ENCODE data around the gene DIP2A.
"Not testable (repeated sequence)": the region's sequence is repeated elsewhere in the genome, so short reads cannot be mapped to it uniquely, and the experiment has no call there.

Gene DIP2A

DNA sequence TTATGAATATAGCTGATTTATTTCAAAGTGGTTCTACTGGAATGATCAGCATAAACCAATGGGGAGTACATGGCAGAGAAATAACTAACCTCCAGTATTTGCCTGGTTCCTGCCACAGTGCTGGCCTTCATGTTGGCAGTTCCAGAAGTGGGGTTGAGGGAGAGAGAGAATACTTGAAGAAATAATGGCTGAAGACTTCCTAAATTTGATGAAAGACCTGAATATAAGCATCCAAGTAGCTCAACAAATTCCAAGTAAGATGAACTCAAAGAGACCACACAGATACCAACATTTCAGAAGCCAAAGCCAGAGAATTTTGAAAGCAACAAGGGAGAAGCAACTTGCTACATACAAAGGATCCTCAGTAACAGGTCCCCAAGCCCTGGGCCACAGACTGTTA is 111.9 kb downstream of the DIP2A start:
- H2BK120ac ChIP-seq (ENCODE audit: low read depth, low read length) = no peak overlapping the region
- H3K4ac ChIP-seq (ENCODE audit: low read depth in 1 of 2, low read length in 2 of 2) = no peak overlapping the region
- no peak overlapping the region for H2BK5ac ChIP-seq (ENCODE audit: low read depth, low read length, poor library complexity, severe bottlenecking)
- no peak overlapping the region for H4K8ac ChIP-seq (ENCODE audit: low read length)
- no peaks in the 10 kb centered on the region for H3K4me1 ChIP-seq (ENCODE audit: control insufficient read depth, insufficient read depth, low read depth, low read length)
- H3K18ac ChIP-seq (ENCODE audit: low read depth in 1 of 2, low read length in 2 of 2) = no peak overlapping the region
- no peak overlapping the region for H2BK15ac ChIP-seq (ENCODE audit: low read depth, poor library complexity, severe bottlenecking)
- no peak overlapping the region for H2AK5ac ChIP-seq (ENCODE audit: low read length, severe bottlenecking)
- peaks cover 39% of the 10 kb centered on the region for H3K9me3 ChIP-seq (ENCODE audit: control insufficient read depth, low read length)
- H2BK12ac ChIP-seq (ENCODE audit: low read length in 2 of 2) = no peak overlapping the region
- H3K9ac ChIP-seq (ENCODE audit: low read length) = no peak overlapping the region
- H3K27me3 ChIP-seq (ENCODE audit: control insufficient read depth in 1 of 2, insufficient read depth in 1 of 2, low read length in 2 of 2) = no peaks in the 10 kb centered on the region
- no peak for DNase-seq
- no peak overlapping the region for H4K91ac ChIP-seq (ENCODE audit: low read length)
- no peak overlapping the region for H3K23ac ChIP-seq (ENCODE audit: low read length in 2 of 2)
- H3K79me1 ChIP-seq (replicated peaks; ENCODE audit: low read length, poor library complexity, severe bottlenecking) = peaks cover 3% of the 10 kb centered on the region
- no peak overlapping the region for H3K14ac ChIP-seq (ENCODE audit: low read length in 2 of 2)
- H3K36me3 ChIP-seq (ENCODE audit: control insufficient read depth in 1 of 2, insufficient read depth in 2 of 2, low read depth in 1 of 2, low read length in 2 of 2) = peaks cover 34 to 75% of the 10 kb centered on the region in 2 experiments
- H3K27ac ChIP-seq (ENCODE audit: low read length, poor library complexity, severe bottlenecking) = no peak overlapping the region
- no peak overlapping the region for H2AFZ ChIP-seq (ENCODE audit: low read depth, low read length)
- H3K4me2 ChIP-seq (ENCODE audit: low read length, poor library complexity, severe bottlenecking) = no peak overlapping the region
- H3K4me3 ChIP-seq (ENCODE audit: insufficient read depth in 1 of 2, low read depth in 1 of 2, low read length in 2 of 2) = no peak overlapping the region

DNA sequence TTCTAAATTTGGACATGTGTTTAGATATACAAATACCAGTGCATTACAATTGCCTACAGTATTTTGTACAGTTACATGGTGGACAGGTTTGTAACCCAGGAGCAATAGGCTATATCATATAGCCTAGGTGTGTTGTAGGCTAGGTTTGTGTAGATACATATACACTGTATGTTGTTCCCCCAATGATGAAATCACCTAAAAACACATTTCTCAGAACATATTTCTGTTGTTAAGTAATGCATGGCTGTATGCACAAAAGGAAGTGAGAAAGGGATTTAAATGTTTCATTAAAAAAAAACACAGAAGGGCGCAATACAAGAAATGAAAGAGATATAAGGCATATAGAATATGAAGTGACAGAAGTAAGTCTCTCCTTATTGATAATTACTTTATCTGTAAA is 114.2 kb downstream of the DIP2A start:
- no peak overlapping the region for H3K4me2 ChIP-seq (ENCODE audit: low read length, poor library complexity, severe bottlenecking)
- H3K14ac ChIP-seq (ENCODE audit: low read length in 2 of 2) = no peak overlapping the region
- H3K9me3 ChIP-seq (ENCODE audit: control insufficient read depth, low read length) = peaks cover 52% of the 10 kb centered on the region
- no peak overlapping the region for H2AK5ac ChIP-seq (ENCODE audit: low read length, severe bottlenecking)
- no peak overlapping the region for H3K27ac ChIP-seq (ENCODE audit: low read length, poor library complexity, severe bottlenecking)
- no peak overlapping the region for H2BK12ac ChIP-seq (ENCODE audit: low read length in 2 of 2)
- no peaks in the 10 kb centered on the region for H3K27me3 ChIP-seq (ENCODE audit: control insufficient read depth in 1 of 2, insufficient read depth in 1 of 2, low read length in 2 of 2)
- H3K36me3 ChIP-seq (ENCODE audit: control insufficient read depth in 1 of 2, insufficient read depth in 2 of 2, low read depth in 1 of 2, low read length in 2 of 2) = peaks cover 15 to 53% of the 10 kb centered on the region in 2 experiments
- no peak overlapping the region for H2BK5ac ChIP-seq (ENCODE audit: low read depth, low read length, poor library complexity, severe bottlenecking)
- WGBS = no CpG with 5 or more reads among the region's 1 CpG
- no peak overlapping the region for H3K9ac ChIP-seq (ENCODE audit: low read length)
- no peaks in the 10 kb centered on the region for H3K4me1 ChIP-seq (ENCODE audit: control insufficient read depth, insufficient read depth, low read depth, low read length)
- no peak for DNase-seq
- H2BK120ac ChIP-seq (ENCODE audit: low read depth, low read length) = no peak overlapping the region
- H3K4ac ChIP-seq (ENCODE audit: low read depth in 1 of 2, low read length in 2 of 2) = no peak overlapping the region
- peak overlapping the region in 1 of 2 experiments; percentile 0 for H3K4me3 ChIP-seq (ENCODE audit: insufficient read depth in 1 of 2, low read depth in 1 of 2, low read length in 2 of 2)
- H3K79me1 ChIP-seq (replicated peaks; ENCODE audit: low read length, poor library complexity, severe bottlenecking) = no peaks in the 10 kb centered on the region
- H3K18ac ChIP-seq (ENCODE audit: low read depth in 1 of 2, low read length in 2 of 2) = no peak overlapping the region
- no peak overlapping the region for H4K91ac ChIP-seq (ENCODE audit: low read length)
- no peak overlapping the region for H4K8ac ChIP-seq (ENCODE audit: low read length)
- H3K23ac ChIP-seq (ENCODE audit: low read length in 2 of 2) = no peak overlapping the region
- H2BK15ac ChIP-seq (ENCODE audit: low read depth, poor library complexity, severe bottlenecking) = no peak overlapping the region
- no peak overlapping the region for H2AFZ ChIP-seq (ENCODE audit: low read depth, low read length)

DNA sequence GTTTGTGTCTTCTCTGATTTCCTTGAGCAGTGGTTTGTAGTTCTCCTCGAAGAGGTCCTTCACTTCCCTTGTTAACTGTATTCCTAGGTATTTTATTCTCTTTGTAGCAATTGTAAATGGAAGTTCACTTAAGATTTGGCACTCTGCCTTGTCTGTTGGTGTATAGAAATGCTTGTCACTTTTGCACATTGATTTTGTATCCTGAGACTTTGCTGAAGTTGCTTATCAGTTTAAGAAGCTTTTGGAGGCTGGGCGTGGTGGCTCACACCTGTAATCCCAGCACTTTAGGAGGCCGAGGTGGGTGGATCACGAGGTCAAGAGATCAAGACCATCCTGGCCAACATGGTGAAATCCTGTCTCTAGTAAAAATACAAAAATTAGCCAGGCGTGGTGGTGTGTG is 119.1 kb downstream of the DIP2A start:
- H2BK12ac ChIP-seq (ENCODE audit: low read length in 2 of 2); H3K18ac ChIP-seq (ENCODE audit: low read depth in 1 of 2, low read length in 2 of 2); H3K79me1 ChIP-seq (replicated peaks; ENCODE audit: low read length, poor library complexity, severe bottlenecking); H3K14ac ChIP-seq (ENCODE audit: low read length in 2 of 2); H2AK5ac ChIP-seq (ENCODE audit: low read length, severe bottlenecking); H3K4ac ChIP-seq (ENCODE audit: low read depth in 1 of 2, low read length in 2 of 2); H3K23ac ChIP-seq (ENCODE audit: low read length in 2 of 2); H3K4me3 ChIP-seq (ENCODE audit: insufficient read depth in 1 of 2, low read depth in 1 of 2, low read length in 2 of 2); DNase-seq; H2AFZ ChIP-seq (ENCODE audit: low read depth, low read length); H3K27me3 ChIP-seq (ENCODE audit: control insufficient read depth in 1 of 2, insufficient read depth in 1 of 2, low read length in 2 of 2); H3K4me1 ChIP-seq (ENCODE audit: control insufficient read depth, insufficient read depth, low read depth, low read length); H2BK5ac ChIP-seq (ENCODE audit: low read depth, low read length, poor library complexity, severe bottlenecking); H2BK15ac ChIP-seq (ENCODE audit: low read depth, poor library complexity, severe bottlenecking); H3K27ac ChIP-seq (ENCODE audit: low read length, poor library complexity, severe bottlenecking); H4K91ac ChIP-seq (ENCODE audit: low read length); H2BK120ac ChIP-seq (ENCODE audit: low read depth, low read length); H3K9ac ChIP-seq (ENCODE audit: low read length); H4K8ac ChIP-seq (ENCODE audit: low read length); H3K4me2 ChIP-seq (ENCODE audit: low read length, poor library complexity, severe bottlenecking): not testable (repeated sequence)
- H3K36me3 ChIP-seq (ENCODE audit: control insufficient read depth in 1 of 2, insufficient read depth in 2 of 2, low read depth in 1 of 2, low read length in 2 of 2) = peaks cover 14 to 43% of the 10 kb centered on the region in 2 experiments
- 99% methylated on average over 4 of the region's 5 CpGs for WGBS
- H3K9me3 ChIP-seq (ENCODE audit: control insufficient read depth, low read length) = peaks cover 85% of the 10 kb centered on the region

DNA sequence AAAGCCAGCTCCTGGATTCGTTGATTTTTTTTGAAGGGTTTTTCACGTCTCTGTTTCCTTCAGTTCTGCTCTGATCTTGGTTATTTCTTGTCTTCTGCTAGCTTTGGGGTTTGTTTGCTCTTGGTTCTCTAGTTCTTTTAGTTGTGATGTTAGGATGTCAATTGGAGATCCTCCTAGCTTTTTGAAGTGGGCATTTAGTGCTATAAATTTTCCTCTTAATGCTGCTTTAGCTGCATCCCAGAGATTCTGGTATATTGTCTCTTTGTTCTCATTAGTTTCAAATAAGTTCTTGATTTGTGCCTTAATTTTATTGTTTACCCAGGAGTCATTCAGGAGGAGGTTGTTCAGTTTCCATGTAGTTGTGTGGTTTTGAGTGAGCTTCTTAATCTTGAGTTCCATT is 120.7 kb downstream of the DIP2A start:
- Histone ChIP-seq H3K9me3 (ENCODE audit: control insufficient read depth, low read length) (peaks cover 85% of the 10 kb centered on the region), H3K36me3 (ENCODE audit: control insufficient read depth in 1 of 2, insufficient read depth in 2 of 2, low read depth in 1 of 2, low read length in 2 of 2) (peaks cover 14 to 41% of the 10 kb centered on the region in 2 experiments)
- not testable (repeated sequence) for H2AK5ac ChIP-seq (ENCODE audit: low read length, severe bottlenecking); H2BK5ac ChIP-seq (ENCODE audit: low read depth, low read length, poor library complexity, severe bottlenecking); H3K9ac ChIP-seq (ENCODE audit: low read length); H3K27me3 ChIP-seq (ENCODE audit: control insufficient read depth in 1 of 2, insufficient read depth in 1 of 2, low read length in 2 of 2); H3K79me1 ChIP-seq (replicated peaks; ENCODE audit: low read length, poor library complexity, severe bottlenecking); H4K91ac ChIP-seq (ENCODE audit: low read length); H2BK120ac ChIP-seq (ENCODE audit: low read depth, low read length); H3K18ac ChIP-seq (ENCODE audit: low read depth in 1 of 2, low read length in 2 of 2); H2BK12ac ChIP-seq (ENCODE audit: low read length in 2 of 2); H3K4me1 ChIP-seq (ENCODE audit: control insufficient read depth, insufficient read depth, low read depth, low read length); H2AFZ ChIP-seq (ENCODE audit: low read depth, low read length); H3K4ac ChIP-seq (ENCODE audit: low read depth in 1 of 2, low read length in 2 of 2); H2BK15ac ChIP-seq (ENCODE audit: low read depth, poor library complexity, severe bottlenecking); H3K14ac ChIP-seq (ENCODE audit: low read length in 2 of 2); DNase-seq; H4K8ac ChIP-seq (ENCODE audit: low read length); H3K4me2 ChIP-seq (ENCODE audit: low read length, poor library complexity, severe bottlenecking); H3K4me3 ChIP-seq (ENCODE audit: insufficient read depth in 1 of 2, low read depth in 1 of 2, low read length in 2 of 2); H3K23ac ChIP-seq (ENCODE audit: low read length in 2 of 2); H3K27ac ChIP-seq (ENCODE audit: low read length, poor library complexity, severe bottlenecking)
- 81% methylated on average over 2 of the region's 2 CpGs for WGBS

Data from mesenchymal stem cell (in vitro differentiated cells and primary cell).